ENCODE data around the gene ZNF24. TPM values are rescaled to one million over a fixed set of nuclear protein-coding genes. Genes with fewer than 3 reads are reported as not detected.

ZNF24 gene
- total and polyA plus RNA-seq, 2 experiments from 2014 or later: 52.4 to 75.2 TPM

DNA sequence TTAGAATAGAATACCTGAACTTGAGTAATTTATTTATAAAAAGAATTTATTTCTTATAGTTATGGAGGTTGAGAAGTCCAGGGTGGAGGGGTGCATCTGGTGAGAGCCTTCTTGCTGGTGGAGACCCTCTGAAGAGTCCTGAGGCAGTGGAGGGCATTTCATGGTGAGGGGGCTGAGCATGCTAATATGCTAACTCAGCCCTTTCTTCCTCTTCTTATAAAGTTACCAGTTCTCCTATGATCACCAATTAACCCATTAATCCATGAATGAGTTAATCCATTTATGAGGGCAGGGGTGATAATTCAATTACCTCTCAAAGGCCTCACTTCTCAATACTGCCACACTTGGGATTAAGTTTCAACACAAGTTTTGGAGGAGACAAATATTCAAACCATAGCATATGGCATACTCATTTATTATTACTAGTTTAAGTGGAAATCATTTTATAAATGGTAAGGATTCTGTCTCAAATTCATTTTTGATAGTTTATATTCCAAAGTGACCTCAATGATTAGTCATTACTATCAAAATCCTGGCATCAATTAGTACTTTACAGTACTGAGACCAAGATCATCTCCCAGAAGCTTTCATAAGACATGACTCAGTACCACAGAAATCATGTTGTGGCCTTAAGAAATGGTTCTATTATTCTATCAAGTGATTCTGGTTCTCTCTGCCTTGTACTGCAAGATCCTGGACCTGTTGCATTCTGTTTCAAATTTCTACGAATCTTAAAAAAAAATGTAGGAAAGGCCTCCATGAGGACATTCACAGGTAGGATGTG lies 27.4 kb upstream of the ZNF24 start:
- H3K27me3 Mint-ChIP-seq (ENCODE audit: insufficient read depth, low read depth, poor library complexity): no peaks in the 10 kb centered on the region
- no peaks in the 10 kb centered on the region for H3F3A ChIP-seq (replicated peaks; ENCODE audit: low read depth)
- ATAC-seq (no peak), DNase-seq (ENCODE audit: low spot score) (no peak)
- no peak overlapping the region for H3K27ac ChIP-seq (ENCODE audit: low read depth)
- no peaks in the 10 kb centered on the region for H3K9me2 ChIP-seq (ENCODE audit: insufficient read depth)
- no peak overlapping the region for H3K4me3 ChIP-seq
- H3K4me1 ChIP-seq (ENCODE audit: insufficient read depth): peaks cover 4% of the 10 kb centered on the region
- no peaks in the 10 kb centered on the region for H4K20me1 ChIP-seq (replicated peaks; ENCODE audit: insufficient read depth)
- no peak for TF ChIP-seq EZH2 (IDR thresholded peaks at IDR 0.05; ENCODE audit: low read depth, unreplicated experiment)
- peaks cover 3% of the 10 kb centered on the region; the same call in 2 of the 3 replicates for H3K4me1 Mint-ChIP-seq
- no peak overlapping the region for H3K4me2 ChIP-seq
- H3K27ac Mint-ChIP-seq: no peak overlapping the region
- no peaks in the 10 kb centered on the region for H3K79me2 ChIP-seq (replicated peaks; ENCODE audit: insufficient read depth)
- H3K36me3 Mint-ChIP-seq (ENCODE audit: low read depth): no peaks in the 10 kb centered on the region
- no peaks in the 10 kb centered on the region for H3K36me3 ChIP-seq (ENCODE audit: insufficient read depth)
- H2AFZ ChIP-seq: no peak overlapping the region
- no peak overlapping the region for H3K4me3 Mint-ChIP-seq
- H3K27me3 ChIP-seq (ENCODE audit: insufficient read depth): no peaks in the 10 kb centered on the region
- no peaks in the 10 kb centered on the region for H3K9me3 Mint-ChIP-seq

DNA sequence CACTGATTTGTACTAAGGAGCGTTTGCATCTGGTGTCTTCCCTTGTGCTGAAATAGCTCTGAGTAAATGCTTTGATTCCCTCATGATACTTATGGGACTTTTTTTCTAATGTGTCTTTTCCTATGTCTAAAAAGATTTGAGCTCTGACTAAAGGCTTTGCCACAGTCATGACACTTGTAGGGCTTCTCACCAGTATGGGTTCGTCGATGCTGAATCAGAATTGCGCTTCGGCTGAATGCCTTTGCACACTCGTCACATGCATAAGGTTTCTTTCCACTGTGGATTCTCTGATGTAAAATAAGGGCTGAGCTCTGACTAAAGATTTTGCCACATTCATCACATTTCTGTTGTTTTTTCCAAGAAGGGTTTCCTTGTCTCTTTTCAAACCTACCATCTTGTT lies 24.9 kb upstream of the ZNF24 start:
- H3K9me3 Mint-ChIP-seq: no peaks in the 10 kb centered on the region
- DNase-seq (ENCODE audit: low spot score) (no peak), ATAC-seq (no peak)
- Histone ChIP-seq H3F3A (replicated peaks; ENCODE audit: low read depth) (no peaks in the 10 kb centered on the region), H3K27ac (ENCODE audit: low read depth) (no peak overlapping the region), H4K20me1 (replicated peaks; ENCODE audit: insufficient read depth) (no peaks in the 10 kb centered on the region), H2AFZ (no peak overlapping the region), H3K36me3 (ENCODE audit: insufficient read depth) (no peaks in the 10 kb centered on the region), H3K4me1 (ENCODE audit: insufficient read depth) (no peaks in the 10 kb centered on the region), H3K4me3 (no peak overlapping the region), H3K27me3 (ENCODE audit: insufficient read depth) (no peaks in the 10 kb centered on the region), H3K9me2 (ENCODE audit: insufficient read depth) (no peaks in the 10 kb centered on the region), H3K79me2 (replicated peaks; ENCODE audit: insufficient read depth) (no peaks in the 10 kb centered on the region), H3K4me2 (no peak overlapping the region)
- H3K36me3 Mint-ChIP-seq (ENCODE audit: low read depth): no peaks in the 10 kb centered on the region
- H3K27me3 Mint-ChIP-seq (ENCODE audit: insufficient read depth, low read depth, poor library complexity): no peaks in the 10 kb centered on the region
- no peaks in the 10 kb centered on the region; the same call in 2 of the 3 replicates for H3K4me1 Mint-ChIP-seq
- no peak overlapping the region for H3K4me3 Mint-ChIP-seq
- no peak for TF ChIP-seq NANOG (IDR thresholded peaks at IDR 0.05; ENCODE audit: borderline replicate concordance)
- TF ChIP-seq EZH2 (IDR thresholded peaks at IDR 0.05; ENCODE audit: low read depth, unreplicated experiment): no peak
- TF ChIP-seq, protein P1, sequence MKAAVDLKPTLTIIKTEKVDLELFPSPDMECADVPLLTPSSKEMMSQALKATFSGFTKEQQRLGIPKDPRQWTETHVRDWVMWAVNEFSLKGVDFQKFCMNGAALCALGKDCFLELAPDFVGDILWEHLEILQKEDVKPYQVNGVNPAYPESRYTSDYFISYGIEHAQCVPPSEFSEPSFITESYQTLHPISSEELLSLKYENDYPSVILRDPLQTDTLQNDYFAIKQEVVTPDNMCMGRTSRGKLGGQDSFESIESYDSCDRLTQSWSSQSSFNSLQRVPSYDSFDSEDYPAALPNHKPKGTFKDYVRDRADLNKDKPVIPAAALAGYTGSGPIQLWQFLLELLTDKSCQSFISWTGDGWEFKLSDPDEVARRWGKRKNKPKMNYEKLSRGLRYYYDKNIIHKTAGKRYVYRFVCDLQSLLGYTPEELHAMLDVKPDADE (IDR thresholded peaks at IDR 0.05): no peak
- no peak for TF ChIP-seq POLR2AphosphoS5 (IDR thresholded peaks at IDR 0.05; ENCODE audit: low read depth)
- H3K27ac Mint-ChIP-seq: no peak overlapping the region

DNA sequence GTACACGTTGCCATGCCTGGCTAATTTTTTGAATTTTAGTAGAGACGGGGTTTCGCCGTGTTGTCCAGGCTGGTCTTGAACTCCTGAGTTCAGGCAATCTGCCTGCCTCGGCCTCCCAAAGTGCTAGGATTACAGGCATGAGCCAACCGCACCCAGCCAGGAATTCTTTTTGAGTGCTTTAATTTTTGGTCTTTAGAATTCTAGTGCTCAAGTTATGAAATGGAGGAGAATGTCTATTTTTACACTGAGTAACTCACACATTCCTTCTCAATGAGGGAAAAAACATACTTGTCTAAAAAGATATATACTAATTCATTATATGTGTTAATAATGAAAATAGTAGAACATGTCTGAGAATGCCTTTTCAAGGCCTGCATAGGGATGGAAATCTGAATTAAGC lies 24.4 kb upstream of the ZNF24 start:
- Histone ChIP-seq H3K4me2 (no peak overlapping the region), H3K27ac (ENCODE audit: low read depth) (no peak overlapping the region), H4K20me1 (replicated peaks; ENCODE audit: insufficient read depth) (no peaks in the 10 kb centered on the region), H3F3A (replicated peaks; ENCODE audit: low read depth) (no peaks in the 10 kb centered on the region), H2AFZ (no peak overlapping the region), H3K36me3 (ENCODE audit: insufficient read depth) (no peaks in the 10 kb centered on the region), H3K4me1 (ENCODE audit: insufficient read depth) (no peaks in the 10 kb centered on the region), H3K79me2 (replicated peaks; ENCODE audit: insufficient read depth) (no peaks in the 10 kb centered on the region), H3K9me2 (ENCODE audit: insufficient read depth) (no peaks in the 10 kb centered on the region), H3K4me3 (no peak overlapping the region), H3K27me3 (ENCODE audit: insufficient read depth) (no peaks in the 10 kb centered on the region)
- Mint-ChIP-seq H3K36me3 (ENCODE audit: low read depth) (no peaks in the 10 kb centered on the region), H3K27me3 (ENCODE audit: insufficient read depth, low read depth, poor library complexity) (no peaks in the 10 kb centered on the region), H3K27ac (no peak overlapping the region), H3K9me3 (no peaks in the 10 kb centered on the region), H3K4me1 (no peaks in the 10 kb centered on the region), H3K4me3 (no peak overlapping the region)
- ATAC-seq: no peak
- DNase-seq (ENCODE audit: low spot score): no peak
- TF ChIP-seq, protein P1 (IDR thresholded peaks at IDR 0.05): no peak
- no peak for TF ChIP-seq ZNF114 (CRISPR knock-in tag; IDR thresholded peaks at IDR 0.05)
- no peak for TF ChIP-seq POLR2AphosphoS5 (IDR thresholded peaks at IDR 0.05; ENCODE audit: low read depth)
- no peak for TF ChIP-seq EZH2 (IDR thresholded peaks at IDR 0.05; ENCODE audit: low read depth, unreplicated experiment)
- TF ChIP-seq JUNB (IDR thresholded peaks at IDR 0.05; ENCODE audit: unreplicated experiment): no peak
- TF ChIP-seq, protein P2, sequence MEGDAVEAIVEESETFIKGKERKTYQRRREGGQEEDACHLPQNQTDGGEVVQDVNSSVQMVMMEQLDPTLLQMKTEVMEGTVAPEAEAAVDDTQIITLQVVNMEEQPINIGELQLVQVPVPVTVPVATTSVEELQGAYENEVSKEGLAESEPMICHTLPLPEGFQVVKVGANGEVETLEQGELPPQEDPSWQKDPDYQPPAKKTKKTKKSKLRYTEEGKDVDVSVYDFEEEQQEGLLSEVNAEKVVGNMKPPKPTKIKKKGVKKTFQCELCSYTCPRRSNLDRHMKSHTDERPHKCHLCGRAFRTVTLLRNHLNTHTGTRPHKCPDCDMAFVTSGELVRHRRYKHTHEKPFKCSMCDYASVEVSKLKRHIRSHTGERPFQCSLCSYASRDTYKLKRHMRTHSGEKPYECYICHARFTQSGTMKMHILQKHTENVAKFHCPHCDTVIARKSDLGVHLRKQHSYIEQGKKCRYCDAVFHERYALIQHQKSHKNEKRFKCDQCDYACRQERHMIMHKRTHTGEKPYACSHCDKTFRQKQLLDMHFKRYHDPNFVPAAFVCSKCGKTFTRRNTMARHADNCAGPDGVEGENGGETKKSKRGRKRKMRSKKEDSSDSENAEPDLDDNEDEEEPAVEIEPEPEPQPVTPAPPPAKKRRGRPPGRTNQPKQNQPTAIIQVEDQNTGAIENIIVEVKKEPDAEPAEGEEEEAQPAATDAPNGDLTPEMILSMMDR (conservative IDR thresholded peaks at IDR 0.05; ENCODE audit: low read depth in 2 of 2): no peak
- no peak for TF ChIP-seq EZH2phosphoT487 (IDR thresholded peaks at IDR 0.05; ENCODE audit: unreplicated experiment)
- TF ChIP-seq STAT1 (IDR thresholded peaks at IDR 0.05; ENCODE audit: unreplicated experiment): no peak
- no peak for TF ChIP-seq ZNF331 (CRISPR knock-in tag; IDR thresholded peaks at IDR 0.05; ENCODE audit: low read depth)
- TF ChIP-seq, protein P3, sequence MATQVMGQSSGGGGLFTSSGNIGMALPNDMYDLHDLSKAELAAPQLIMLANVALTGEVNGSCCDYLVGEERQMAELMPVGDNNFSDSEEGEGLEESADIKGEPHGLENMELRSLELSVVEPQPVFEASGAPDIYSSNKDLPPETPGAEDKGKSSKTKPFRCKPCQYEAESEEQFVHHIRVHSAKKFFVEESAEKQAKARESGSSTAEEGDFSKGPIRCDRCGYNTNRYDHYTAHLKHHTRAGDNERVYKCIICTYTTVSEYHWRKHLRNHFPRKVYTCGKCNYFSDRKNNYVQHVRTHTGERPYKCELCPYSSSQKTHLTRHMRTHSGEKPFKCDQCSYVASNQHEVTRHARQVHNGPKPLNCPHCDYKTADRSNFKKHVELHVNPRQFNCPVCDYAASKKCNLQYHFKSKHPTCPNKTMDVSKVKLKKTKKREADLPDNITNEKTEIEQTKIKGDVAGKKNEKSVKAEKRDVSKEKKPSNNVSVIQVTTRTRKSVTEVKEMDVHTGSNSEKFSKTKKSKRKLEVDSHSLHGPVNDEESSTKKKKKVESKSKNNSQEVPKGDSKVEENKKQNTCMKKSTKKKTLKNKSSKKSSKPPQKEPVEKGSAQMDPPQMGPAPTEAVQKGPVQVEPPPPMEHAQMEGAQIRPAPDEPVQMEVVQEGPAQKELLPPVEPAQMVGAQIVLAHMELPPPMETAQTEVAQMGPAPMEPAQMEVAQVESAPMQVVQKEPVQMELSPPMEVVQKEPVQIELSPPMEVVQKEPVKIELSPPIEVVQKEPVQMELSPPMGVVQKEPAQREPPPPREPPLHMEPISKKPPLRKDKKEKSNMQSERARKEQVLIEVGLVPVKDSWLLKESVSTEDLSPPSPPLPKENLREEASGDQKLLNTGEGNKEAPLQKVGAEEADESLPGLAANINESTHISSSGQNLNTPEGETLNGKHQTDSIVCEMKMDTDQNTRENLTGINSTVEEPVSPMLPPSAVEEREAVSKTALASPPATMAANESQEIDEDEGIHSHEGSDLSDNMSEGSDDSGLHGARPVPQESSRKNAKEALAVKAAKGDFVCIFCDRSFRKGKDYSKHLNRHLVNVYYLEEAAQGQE (IDR thresholded peaks at IDR 0.05; ENCODE audit: unreplicated experiment): no peak
